Neural crest cell (in vitro differentiated cells): Measurements from ENCODE around the gene CTTN. TPM values are rescaled to one million over a fixed set of nuclear protein-coding genes. Genes with fewer than 3 reads are reported as not detected.

Experiments used
- DNase-seq: peaks from one replicate; pipeline ENCODE4 v3.0.0; 2021; ENCODE audit warnings: low read depth, mixed read lengths, low spot score
- H3K27ac Mint-ChIP-seq: one replicate; pipeline ENCODE4 v1.8.0; 2021; ENCODE audit warnings: mild to moderate bottlenecking, mixed read lengths; ENCODE audit not compliant: unreplicated experiment
- H3K27me3 Mint-ChIP-seq: 2 replicates; pipeline ENCODE4 v1.8.0; 2021; ENCODE audit warnings: low read depth, mild to moderate bottlenecking, mixed read lengths
- H3K36me3 Mint-ChIP-seq: 2 replicates; pipeline ENCODE4 v1.8.0; 2021; ENCODE audit warnings: low read depth, mild to moderate bottlenecking, mixed read lengths
- H3K4me1 Mint-ChIP-seq: 2 replicates; pipeline ENCODE4 v1.8.0; 2021; ENCODE audit warnings: mixed read lengths
- H3K4me3 Mint-ChIP-seq: one replicate; pipeline ENCODE4 v1.8.0; 2021; ENCODE audit warnings: mild to moderate bottlenecking, mixed read lengths
- H3K9me3 Mint-ChIP-seq: 2 replicates; pipeline ENCODE4 v1.8.0; 2021; ENCODE audit warnings: mixed read lengths
- CTCF ChIP-seq: fragments of 200-600 bp; sonication (generic); conservative IDR thresholded peaks from 2 replicates; pipeline ENCODE4 v1.5.0; 2021; ENCODE audit warnings: antibody characterized with exemption, mild to moderate bottlenecking
- total RNA-seq: library from RNA; stranded (reverse); gene quantifications from 2 replicates; pipeline ENCODE4 v1.2.1, GENCODE V29; 2021

CTTN gene
- total RNA-seq, 1 donor from 2014 or later: 146 TPM

DNA sequence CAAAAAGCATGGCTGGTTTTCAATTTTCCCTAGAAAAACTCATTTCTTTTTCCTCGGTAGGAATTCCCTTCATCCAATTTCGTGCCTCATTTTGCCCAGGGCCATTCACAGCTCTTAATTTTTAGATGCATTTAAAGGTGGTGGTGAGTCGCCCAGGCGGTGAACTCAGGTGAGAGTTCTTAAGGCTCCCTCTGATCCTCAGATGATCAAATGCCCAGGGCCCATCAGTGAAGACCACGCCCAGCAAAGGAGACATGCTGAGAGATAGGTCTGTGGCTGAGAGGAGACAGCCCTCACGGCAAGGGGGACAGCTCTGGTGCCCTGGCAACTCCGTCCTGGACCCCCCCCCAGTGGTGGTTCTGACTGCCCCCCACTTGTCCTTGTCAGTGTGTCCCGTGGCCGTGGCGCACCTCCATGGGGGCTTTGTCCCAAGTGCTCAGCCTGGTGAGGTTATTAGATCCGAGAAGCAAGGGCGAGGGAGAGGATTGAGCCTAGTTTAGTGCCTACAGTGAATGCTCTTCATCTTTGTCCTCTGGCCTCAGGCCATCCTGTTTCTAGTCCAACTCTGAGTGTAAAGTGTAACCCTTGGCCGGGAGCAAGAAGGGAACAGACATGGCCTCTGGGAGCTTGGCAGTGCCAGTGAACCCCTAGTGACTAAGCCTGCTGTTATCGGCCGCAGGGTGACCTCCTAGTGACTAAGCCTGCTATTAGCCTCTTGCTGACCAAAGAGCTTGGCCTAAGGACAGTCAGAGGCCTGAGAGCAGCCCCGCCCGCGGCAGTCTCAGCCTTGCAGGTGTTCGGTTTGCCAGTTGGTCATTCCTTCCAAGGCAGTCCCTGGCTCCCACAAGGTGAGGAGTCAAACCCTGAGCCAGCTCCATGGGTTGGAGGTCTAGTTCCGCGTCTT lies 83.5 kb downstream of the CTTN start:
- Mint-ChIP-seq H3K36me3 (peaks cover 4% of the 10 kb centered on the region), H3K4me1 (peaks cover 23% of the 10 kb centered on the region), H3K27me3 (no peaks in the 10 kb centered on the region), H3K27ac (no peak overlapping the region), H3K4me3 (no peak overlapping the region), H3K9me3 (no peaks in the 10 kb centered on the region)
- DNase-seq: no peak
- no peak for TF ChIP-seq CTCF

GRCh38 chr11:70482529-70482917 lies 84.2 kb downstream of the CTTN start:
- Mint-ChIP-seq H3K4me3 (no peak overlapping the region), H3K9me3 (no peaks in the 10 kb centered on the region), H3K27ac (no peak overlapping the region), H3K27me3 (no peaks in the 10 kb centered on the region), H3K36me3 (peaks cover 5% of the 10 kb centered on the region), H3K4me1 (peaks cover 18% of the 10 kb centered on the region)
- no peak for TF ChIP-seq CTCF
- DNase-seq: no peak

DNA sequence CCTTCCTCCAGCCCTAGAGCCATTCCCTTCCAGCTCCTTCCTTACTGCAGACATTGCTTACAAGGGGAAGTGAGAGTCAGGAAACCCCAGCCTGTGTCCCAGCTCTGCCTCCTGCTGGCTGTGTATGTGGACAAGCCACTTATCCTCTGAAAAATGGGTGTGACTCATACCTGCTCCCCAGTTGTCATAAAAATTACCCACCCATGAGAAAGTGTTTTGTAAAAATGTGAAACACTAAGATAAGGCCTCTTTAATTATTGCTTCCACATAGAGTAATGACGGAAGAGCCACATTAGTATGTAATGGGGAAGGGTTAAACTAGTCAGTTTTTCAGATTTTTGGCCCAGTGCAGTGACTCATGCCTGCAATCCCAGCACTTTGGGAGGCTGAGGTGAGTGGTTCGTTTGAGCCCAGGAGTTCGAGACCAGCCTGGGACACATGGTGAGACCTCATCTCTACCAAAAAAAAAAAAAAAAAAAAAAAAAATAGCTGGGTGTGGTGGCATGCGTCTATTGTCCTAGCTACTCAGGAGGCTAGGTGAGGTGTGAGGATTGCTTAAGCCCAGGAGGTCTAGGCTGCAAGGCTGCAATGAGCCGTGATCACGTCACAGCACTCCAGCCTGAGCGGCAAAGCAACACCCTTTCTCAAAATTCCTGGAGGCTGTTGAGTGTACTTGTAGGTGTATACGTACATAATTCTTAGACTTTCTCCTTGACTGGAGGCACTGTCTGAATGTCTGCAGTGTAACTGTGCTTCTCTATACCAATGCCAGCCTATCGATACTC lies 84.9 kb downstream of the CTTN start:
- Mint-ChIP-seq H3K27me3 (no peaks in the 10 kb centered on the region), H3K27ac (no peak overlapping the region), H3K4me1 (peaks cover 10% of the 10 kb centered on the region), H3K9me3 (no peaks in the 10 kb centered on the region), H3K36me3 (peaks cover 7% of the 10 kb centered on the region), H3K4me3 (no peak overlapping the region)
- DNase-seq: no peak
- TF ChIP-seq CTCF: peak; percentile 36

GRCh38 chr11:70483917-70484316 lies 85.6 kb downstream of the CTTN start:
- Mint-ChIP-seq H3K36me3 (peaks cover 7% of the 10 kb centered on the region), H3K27ac (peak overlapping the region; percentile 12)

More at GRCh38 chr11:70483917-70484316, 85.6 kb downstream of the CTTN start:
- no peak for TF ChIP-seq CTCF
- DNase-seq: no peak
- Mint-ChIP-seq H3K27me3 (no peaks in the 10 kb centered on the region), H3K4me3 (no peak overlapping the region), H3K4me1 (peaks cover 8% of the 10 kb centered on the region), H3K9me3 (no peaks in the 10 kb centered on the region)
